Stimulated activated effector memory CD8-positive, alpha-beta T cell treated with anti-CD3 and anti-CD28 coated beads, Interleukin-12 subunit alpha, Interleukin-12 subunit beta, amount 100 ng/mL, for 72 hours (primary cell): Measurements from ENCODE around the gene ADGRG2.
"Not testable (repeated sequence)": the region's sequence is repeated elsewhere in the genome, so short reads cannot be mapped to it uniquely, and the experiment has no call there.

Experiments used
- ATAC-seq: fragments of 150-1000 bp; cut with Tn5 transposase; 2 replicates; pipeline ENCODE4 v1.10.0; 2021
- DNase-seq, 2 donors: peaks; one replicate each; pipeline ENCODE4 v3.0.0; 2021 to 2022; ENCODE audit warnings: low spot score in 2 of 2
- H3K27ac Mint-ChIP-seq: one replicate; pipeline ENCODE4 v1.8.0; 2022; ENCODE audit warnings: mild to moderate bottlenecking, mixed read lengths
- H3K36me3 Mint-ChIP-seq: one replicate; pipeline ENCODE4 v1.8.0; 2022; ENCODE audit warnings: mild to moderate bottlenecking, mixed read lengths
- H3K4me1 Mint-ChIP-seq: one replicate; pipeline ENCODE4 v1.8.0; 2022; ENCODE audit warnings: mixed read lengths
- H3K4me3 Mint-ChIP-seq: one replicate; pipeline ENCODE4 v1.8.0; 2022; ENCODE audit warnings: mild to moderate bottlenecking, mixed read lengths
- H3K9me3 Mint-ChIP-seq: one replicate; pipeline ENCODE4 v1.8.0; 2022; ENCODE audit warnings: mixed read lengths

Gene ADGRG2

DNA sequence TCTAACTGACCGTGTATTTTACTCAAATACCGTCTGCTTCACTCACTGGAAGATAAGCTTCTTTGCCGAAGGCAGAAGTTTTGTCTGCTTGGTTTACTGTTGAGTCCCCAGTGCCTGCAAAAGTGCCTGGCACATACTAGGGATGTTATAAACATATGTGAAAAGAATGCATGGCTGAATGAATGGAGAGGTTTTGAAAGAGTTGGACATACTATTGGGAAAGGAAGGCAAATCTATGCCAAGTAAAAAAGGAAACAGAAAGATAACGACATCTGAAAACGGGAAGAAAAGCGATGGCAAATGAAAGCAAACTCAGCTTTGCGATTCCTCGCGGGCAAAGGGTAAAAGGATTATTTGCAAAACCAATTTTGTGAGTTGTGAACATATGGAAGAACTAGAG, 21.7 kb downstream of the ADGRG2 start:
- no peaks in the 10 kb centered on the region for H3K9me3 Mint-ChIP-seq
- H3K36me3 Mint-ChIP-seq: no peaks in the 10 kb centered on the region
- no peak for ATAC-seq
- no peak for DNase-seq
- no peak overlapping the region for H3K4me3 Mint-ChIP-seq
- no peaks in the 10 kb centered on the region for H3K4me1 Mint-ChIP-seq
- H3K27ac Mint-ChIP-seq: no peak overlapping the region

DNA sequence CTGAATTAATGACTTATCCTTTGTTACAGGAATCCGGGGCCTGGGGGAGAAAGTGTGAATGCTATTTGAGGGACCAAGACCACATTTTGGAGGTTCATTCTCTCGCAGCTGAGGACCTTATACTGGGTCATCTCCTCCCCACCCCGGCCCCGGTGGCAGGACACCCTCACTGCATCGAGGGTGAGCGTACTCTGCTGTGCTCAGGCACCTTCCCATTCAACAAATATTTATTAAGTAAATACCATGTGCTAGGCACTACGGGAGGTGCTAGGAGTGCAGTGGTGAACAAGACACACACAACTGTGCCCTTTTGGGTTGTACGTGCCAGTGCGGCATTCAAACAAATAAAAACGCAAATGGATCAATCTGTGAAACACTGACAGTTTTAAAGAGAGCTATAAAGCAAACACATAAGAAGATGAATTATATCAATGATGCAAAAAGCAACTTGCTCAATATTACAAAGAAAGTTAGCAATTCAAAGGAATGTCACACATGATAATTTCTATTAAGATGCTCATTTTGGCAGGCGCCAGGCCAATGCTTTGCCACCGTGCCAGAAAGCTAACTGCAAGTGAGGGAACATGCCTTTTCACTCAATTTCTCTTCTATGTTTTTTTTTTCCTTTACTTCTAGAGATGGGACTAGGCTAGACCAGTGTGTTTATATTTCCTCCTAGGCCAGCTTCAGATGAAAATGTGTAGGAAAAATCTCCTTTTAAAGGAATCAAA, 24.6 kb downstream of the ADGRG2 start:
- Mint-ChIP-seq H3K36me3 (no peaks in the 10 kb centered on the region), H3K4me1 (no peaks in the 10 kb centered on the region), H3K4me3 (no peak overlapping the region), H3K27ac (no peak overlapping the region), H3K9me3 (no peaks in the 10 kb centered on the region)
- ATAC-seq (no peak), DNase-seq (no peak)

DNA sequence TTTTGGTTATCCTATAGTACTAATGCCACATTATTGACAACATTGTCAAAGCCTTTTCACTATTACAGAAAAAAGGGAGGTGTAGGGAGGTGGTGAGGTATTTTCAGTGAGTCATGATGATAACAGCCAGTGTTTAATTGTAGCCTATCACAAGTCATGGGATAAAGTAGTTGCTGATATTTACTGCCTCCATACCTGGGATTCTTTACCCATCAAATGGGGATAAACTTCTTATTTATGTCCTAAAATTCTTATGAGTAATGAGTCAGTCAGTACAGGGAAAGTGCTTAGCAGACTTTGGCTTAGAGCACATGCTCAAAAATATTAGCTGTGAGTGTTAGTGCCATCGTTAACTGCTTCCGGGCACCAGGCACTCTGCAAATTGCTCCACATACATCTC, 25.7 kb downstream of the ADGRG2 start:
- no peaks in the 10 kb centered on the region for H3K4me1 Mint-ChIP-seq
- no peaks in the 10 kb centered on the region for H3K9me3 Mint-ChIP-seq
- no peak overlapping the region for H3K27ac Mint-ChIP-seq
- H3K36me3 Mint-ChIP-seq: no peaks in the 10 kb centered on the region
- no peak for ATAC-seq
- DNase-seq: no peak
- H3K4me3 Mint-ChIP-seq: no peak overlapping the region

DNA sequence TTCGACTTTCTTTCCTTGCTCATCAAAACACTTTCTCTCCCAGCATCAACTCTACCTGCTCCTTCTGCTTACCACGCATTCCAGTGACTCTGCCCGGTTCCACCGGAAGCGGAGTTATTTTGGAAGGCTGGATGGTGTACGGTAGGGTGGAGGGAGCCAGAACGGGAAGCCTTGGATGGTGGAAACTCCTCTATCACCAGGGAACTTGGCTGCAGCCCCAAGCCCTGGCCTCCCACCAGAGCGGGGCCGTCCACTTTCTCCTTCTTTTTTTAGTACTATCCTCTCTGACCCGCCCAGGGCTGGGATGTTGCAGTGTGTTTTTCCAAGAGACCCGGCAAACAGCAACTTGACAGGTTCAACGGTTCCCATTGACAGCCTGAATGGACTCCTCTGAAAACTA, 27.6 kb downstream of the ADGRG2 start:
- DNase-seq (no peak), ATAC-seq (no peak)
- Mint-ChIP-seq H3K4me1 (no peaks in the 10 kb centered on the region), H3K36me3 (no peaks in the 10 kb centered on the region), H3K9me3 (peaks cover 9% of the 10 kb centered on the region), H3K4me3 (no peak overlapping the region), H3K27ac (no peak overlapping the region)

DNA sequence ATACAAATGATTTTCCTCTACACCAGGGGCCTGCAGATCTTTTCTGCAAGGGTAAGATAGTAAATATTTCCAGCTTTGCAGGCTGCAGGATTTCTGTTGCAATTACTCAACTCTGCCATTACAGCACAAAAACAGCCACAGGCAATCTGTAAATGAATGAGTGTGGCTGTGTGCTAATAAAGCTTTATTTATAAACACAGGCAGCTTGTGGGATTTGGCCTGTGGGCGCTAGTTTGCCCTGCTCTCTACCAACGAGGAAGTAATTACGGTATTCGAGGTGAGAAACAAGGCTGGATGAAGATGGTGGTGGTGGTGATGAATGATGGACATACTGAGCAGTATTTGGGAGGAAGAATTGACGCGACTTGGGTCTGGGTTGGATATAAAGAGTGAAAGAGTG, 30.7 kb downstream of the ADGRG2 start:
- Mint-ChIP-seq H3K27ac (no peak overlapping the region), H3K4me3 (no peak overlapping the region), H3K4me1 (no peaks in the 10 kb centered on the region), H3K9me3 (peaks cover 9% of the 10 kb centered on the region), H3K36me3 (no peaks in the 10 kb centered on the region)
- ATAC-seq: no peak
- DNase-seq: no peak

DNA sequence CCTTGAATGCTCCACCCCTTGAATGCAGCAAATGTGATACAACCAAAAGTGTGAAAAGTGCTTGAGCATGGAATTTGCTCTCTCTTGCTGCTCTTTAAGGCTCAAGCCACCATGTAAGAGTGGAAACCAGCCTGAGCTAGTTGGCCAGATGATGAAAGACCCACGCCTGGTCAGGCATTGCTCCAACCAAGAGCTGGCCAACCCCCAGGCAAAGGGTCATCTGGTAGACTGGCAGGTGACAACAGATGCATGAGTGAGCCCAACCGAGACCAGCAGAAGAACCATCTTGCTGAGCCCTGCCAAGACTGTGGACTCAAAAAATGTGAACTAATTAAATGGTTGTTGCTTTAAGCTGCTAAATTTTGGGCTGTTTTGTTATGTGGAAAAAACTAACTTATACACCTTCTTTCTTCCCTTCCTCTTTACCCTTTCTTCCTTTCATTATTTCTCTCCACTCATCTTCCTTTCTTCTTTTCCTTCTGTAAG, 32.7 kb downstream of the ADGRG2 start:
- no peaks in the 10 kb centered on the region for H3K4me1 Mint-ChIP-seq
- no peak overlapping the region for H3K27ac Mint-ChIP-seq
- H3K4me3 Mint-ChIP-seq: no peak overlapping the region
- DNase-seq (no peak), ATAC-seq (no peak)
- H3K36me3 Mint-ChIP-seq: no peaks in the 10 kb centered on the region
- peaks cover 9% of the 10 kb centered on the region for H3K9me3 Mint-ChIP-seq

DNA sequence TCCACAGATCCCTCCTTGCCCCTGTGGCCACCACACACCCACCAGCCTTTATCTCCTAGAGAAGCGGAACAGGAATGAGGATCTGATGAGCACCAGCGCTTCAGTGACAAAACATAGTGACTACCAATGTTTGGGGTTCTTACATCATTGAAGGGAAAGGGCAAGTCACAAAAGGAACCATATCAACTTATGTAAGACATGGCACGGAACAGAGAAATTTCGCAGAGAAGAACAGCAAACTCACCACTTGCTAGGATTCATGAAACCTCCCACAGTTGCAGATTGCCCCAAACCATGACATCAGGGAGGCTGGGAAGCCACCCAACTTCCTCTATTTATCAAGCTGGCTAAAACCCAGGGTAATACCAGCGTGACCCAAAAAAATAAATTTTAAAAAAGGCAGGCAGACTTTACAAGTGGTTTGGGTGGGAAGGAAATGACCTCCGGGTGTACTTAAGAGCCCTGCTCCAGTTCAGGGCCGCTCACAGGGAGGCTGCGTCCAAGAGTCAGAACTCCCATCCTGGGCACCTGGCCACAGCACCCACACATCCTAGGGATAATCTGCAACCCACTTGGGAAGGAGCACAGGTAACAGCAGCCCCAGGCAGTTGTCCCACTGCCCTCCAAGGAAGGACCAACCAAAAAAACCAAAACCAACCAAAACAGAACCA, 36.0 kb downstream of the ADGRG2 start:
- H3K9me3 Mint-ChIP-seq: peaks cover 9% of the 10 kb centered on the region
- ATAC-seq (no peak), DNase-seq (no peak)
- H3K4me1 Mint-ChIP-seq: no peaks in the 10 kb centered on the region
- H3K4me3 Mint-ChIP-seq: no peak overlapping the region
- H3K27ac Mint-ChIP-seq: no peak overlapping the region
- no peaks in the 10 kb centered on the region for H3K36me3 Mint-ChIP-seq

DNA sequence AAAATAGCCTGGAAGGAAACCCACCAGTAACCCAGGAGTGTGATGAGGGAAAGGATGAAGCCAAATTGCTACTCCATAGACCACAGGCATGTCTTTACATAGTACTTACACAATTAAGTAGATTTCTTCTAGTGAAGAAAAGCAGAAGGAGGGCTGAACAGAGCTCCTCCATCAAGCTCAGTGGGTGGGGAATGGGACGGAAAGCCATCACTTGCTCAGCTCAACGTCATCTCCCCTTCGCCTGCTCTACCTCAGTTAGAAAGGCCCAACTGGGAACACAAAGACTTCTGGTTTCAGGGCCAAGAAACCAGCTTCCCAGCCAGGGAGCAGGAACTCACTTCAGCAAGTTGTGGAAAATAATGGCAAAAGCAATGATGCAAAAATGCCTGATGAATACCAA, 36.6 kb downstream of the ADGRG2 start:
- H3K36me3 Mint-ChIP-seq: no peaks in the 10 kb centered on the region
- H3K27ac Mint-ChIP-seq: no peak overlapping the region
- DNase-seq (no peak), ATAC-seq (no peak)
- no peaks in the 10 kb centered on the region for H3K4me1 Mint-ChIP-seq
- peaks cover 5% of the 10 kb centered on the region for H3K9me3 Mint-ChIP-seq
- H3K4me3 Mint-ChIP-seq: no peak overlapping the region

DNA sequence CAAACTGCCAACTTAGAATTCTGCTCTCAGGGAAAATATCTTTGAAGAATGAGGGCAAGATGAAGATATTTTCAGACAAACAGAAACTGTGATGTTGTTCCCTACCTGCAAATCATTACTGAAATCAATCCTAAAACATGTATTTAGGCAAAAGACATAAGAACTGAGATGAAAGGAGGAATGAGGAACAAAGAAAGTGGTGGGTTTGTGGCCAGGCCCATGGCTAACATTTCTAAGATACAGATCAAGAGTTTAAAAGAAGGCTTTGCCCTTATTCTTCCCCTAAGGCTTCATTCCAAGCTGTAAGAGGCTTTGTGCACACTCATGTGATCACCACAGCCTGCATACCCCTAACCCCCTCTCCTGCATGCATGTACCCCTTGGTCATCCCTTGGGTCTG, 46.5 kb downstream of the ADGRG2 start:
- H3K27ac Mint-ChIP-seq: no peak overlapping the region
- DNase-seq (no peak), ATAC-seq (no peak)
- H3K36me3 Mint-ChIP-seq: no peaks in the 10 kb centered on the region
- H3K9me3 Mint-ChIP-seq: no peaks in the 10 kb centered on the region
- no peak overlapping the region for H3K4me3 Mint-ChIP-seq
- H3K4me1 Mint-ChIP-seq: no peaks in the 10 kb centered on the region

DNA sequence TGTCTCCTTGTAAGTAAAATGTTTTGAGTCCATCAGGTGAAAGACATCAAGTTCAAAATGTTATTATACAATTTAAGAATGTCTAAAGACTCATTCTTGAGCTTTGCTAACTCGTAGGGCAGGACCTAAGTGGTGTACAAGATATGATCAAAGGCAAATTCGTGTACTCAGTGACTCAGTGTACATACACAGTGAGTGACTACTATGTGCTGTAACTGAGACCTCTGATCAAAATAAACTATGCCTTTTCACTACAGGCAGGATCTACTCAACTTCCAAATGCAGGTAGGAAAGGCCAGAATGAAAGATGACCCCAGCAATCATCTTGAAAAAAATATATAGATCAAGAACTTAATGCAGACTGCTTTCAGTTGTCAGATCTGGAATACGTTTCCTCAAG, 49.9 kb downstream of the ADGRG2 start:
- Mint-ChIP-seq H3K27ac (no peak overlapping the region), H3K4me1 (no peaks in the 10 kb centered on the region), H3K36me3 (no peaks in the 10 kb centered on the region), H3K4me3 (no peak overlapping the region), H3K9me3 (no peaks in the 10 kb centered on the region)
- ATAC-seq (no peak), DNase-seq (no peak)

DNA sequence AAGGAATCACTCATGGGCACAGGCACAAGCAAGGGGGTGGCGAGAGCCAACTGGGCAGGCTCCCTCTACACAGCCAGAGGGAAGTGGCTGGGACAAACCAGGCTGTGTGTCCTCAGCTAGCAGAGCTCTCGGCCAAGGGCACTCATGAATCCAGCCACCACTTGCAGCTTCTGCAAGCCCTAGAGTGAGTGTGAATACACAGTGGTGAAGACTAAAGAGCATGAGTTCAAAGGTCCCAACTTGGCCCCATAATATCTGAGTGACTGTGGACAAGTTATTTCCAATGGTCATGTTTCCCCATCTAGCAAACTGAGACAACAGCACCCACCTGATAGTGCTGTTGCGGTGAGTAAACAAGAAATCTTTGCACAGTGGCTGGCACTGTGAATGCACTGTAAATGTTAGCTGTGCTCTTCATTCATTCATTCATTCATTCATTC, 51.7 kb downstream of the ADGRG2 start:
- no peak for ATAC-seq
- no peaks in the 10 kb centered on the region for H3K4me1 Mint-ChIP-seq
- no peak overlapping the region for H3K27ac Mint-ChIP-seq
- no peak for DNase-seq
- no peak overlapping the region for H3K4me3 Mint-ChIP-seq
- no peaks in the 10 kb centered on the region for H3K36me3 Mint-ChIP-seq
- no peaks in the 10 kb centered on the region for H3K9me3 Mint-ChIP-seq

DNA sequence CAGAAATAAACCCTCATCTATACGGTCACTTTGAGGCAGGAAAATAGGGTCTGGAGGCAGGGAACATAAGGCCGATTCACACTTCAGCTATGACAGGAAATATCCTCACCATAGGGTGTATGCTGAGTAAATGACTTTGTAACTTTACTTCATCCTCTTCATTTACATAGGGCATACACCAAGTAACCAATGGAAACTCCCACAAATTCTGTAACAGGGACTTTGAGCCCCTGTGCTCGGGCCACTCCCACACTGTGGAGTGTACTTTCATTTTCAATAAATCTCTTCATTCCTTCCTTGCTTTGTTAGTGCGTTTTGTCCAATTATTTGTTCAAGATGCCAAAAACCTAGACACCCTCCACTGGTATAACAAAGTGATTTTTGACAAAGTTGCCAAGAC, 55.3 kb downstream of the ADGRG2 start:
- H3K4me3 Mint-ChIP-seq, H3K4me1 Mint-ChIP-seq, H3K27ac Mint-ChIP-seq, ATAC-seq, H3K9me3 Mint-ChIP-seq, DNase-seq, H3K36me3 Mint-ChIP-seq: not testable (repeated sequence)

DNA sequence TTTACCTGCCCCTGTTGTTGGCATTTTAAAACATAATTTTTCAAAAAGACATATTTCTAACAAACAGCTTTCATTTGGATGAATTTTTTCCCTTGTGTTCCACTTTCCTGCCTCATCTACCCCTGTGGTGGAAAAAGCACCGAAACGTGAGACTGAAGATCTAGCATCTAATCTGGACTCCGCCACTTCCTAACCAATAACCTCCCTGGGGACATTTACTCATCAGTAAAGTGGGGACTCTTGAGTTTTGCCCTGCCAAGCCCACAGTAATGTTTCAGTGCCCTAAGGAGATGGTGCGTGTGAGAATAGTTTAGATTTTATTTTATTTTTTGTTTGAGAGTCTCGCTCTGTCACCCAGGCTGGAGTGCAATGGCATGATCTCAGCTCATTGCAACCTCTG, 56.7 kb downstream of the ADGRG2 start:
- no peaks in the 10 kb centered on the region for H3K4me1 Mint-ChIP-seq
- H3K27ac Mint-ChIP-seq: no peak overlapping the region
- DNase-seq: no peak
- H3K4me3 Mint-ChIP-seq: no peak overlapping the region
- no peak for ATAC-seq
- H3K9me3 Mint-ChIP-seq: no peaks in the 10 kb centered on the region
- H3K36me3 Mint-ChIP-seq: no peaks in the 10 kb centered on the region

DNA sequence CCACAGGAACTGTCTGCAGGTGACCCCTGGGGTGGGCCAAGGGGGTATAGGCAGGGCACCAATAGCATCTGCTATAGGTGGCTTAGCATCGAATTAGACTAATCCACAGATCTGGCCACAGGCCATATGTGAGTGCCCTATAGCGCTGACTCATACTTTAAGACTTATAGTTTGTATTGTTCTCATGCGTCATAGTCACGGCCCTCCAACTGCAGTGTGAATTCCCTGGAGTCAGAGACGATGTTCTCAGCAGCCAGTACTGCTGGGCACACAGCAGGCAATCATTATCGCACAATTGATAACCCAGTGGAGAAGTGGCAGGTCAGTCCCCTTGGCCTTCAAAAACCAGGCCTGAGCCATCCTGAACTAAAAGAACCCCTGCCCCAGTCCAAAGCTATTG, 58.1 kb downstream of the ADGRG2 start:
- H3K9me3 Mint-ChIP-seq: no peaks in the 10 kb centered on the region
- H3K4me1 Mint-ChIP-seq: no peaks in the 10 kb centered on the region
- H3K36me3 Mint-ChIP-seq: no peaks in the 10 kb centered on the region
- no peak overlapping the region for H3K27ac Mint-ChIP-seq
- H3K4me3 Mint-ChIP-seq: no peak overlapping the region
- DNase-seq (no peak), ATAC-seq (no peak)

DNA sequence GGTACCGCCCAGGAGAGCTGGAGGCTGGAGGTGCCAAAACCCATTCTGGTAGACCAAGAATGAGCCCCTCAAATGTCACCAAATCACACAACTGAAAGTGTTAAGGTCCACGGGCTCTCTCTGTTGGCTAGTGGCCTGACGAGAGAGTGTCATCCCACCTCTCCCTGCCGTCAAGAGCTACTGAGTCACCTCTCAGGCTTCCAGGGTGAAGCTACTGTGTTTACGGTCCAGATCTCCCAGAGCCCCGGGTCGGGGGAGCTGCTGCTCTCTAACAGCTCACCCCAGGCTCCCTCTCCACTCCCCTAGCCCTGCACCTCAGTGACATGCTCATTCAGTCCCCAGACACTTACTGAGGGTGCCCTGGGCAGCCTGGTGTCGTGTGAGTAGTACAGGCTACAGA, 59.2 kb downstream of the ADGRG2 start:
- no peak overlapping the region for H3K4me3 Mint-ChIP-seq

DNA sequence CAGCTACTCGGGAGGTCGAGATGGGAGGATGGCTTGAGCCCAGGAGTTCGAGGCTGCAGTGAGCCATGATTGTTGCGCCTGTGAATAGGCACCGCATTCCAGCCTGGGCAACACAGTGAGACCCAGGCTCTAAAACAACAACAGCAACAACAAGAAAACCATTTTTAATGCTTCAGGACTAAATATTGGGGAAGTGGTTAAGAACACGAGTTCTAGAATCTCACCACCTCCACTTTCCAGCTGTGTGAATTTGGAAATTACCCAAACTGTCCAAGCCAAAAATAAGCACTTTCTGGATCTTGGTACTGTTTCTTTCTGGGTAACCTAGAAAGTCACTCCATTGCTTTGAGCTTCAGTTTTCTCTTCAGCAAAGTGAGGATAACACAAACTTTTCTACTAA, 63.2 kb downstream of the ADGRG2 start:
- Mint-ChIP-seq H3K27ac (no peak overlapping the region), H3K9me3 (no peaks in the 10 kb centered on the region), H3K4me3 (no peak overlapping the region), H3K36me3 (no peaks in the 10 kb centered on the region), H3K4me1 (no peaks in the 10 kb centered on the region)
- ATAC-seq (no peak), DNase-seq (no peak)

More for the DNA sequence above, 59.2 kb downstream of the ADGRG2 start:
- Mint-ChIP-seq H3K9me3 (no peaks in the 10 kb centered on the region), H3K36me3 (no peaks in the 10 kb centered on the region), H3K27ac (no peak overlapping the region), H3K4me1 (no peaks in the 10 kb centered on the region)
- DNase-seq (no peak), ATAC-seq (no peak)
